NCI-H2196 (cell line): ENCODE measurements around the gene CTBP1.
A peak's percentile ranks its signal among the peaks of the same experiment; 100 is the strongest.

Experiments used
- DNase-seq: peaks from one replicate; lab custom pipeline; 2025; ENCODE audit not compliant: unreplicated experiment; lab: John Stamatoyannopoulos, UW

The CTBP1 gene

GRCh38 chr4:1199556-1200331 is 49.2 kb downstream of the CTBP1 start:
- no peak for DNase-seq

- no peak for DNase-seq
Observed at GRCh38 chr4:1198098-1198844, 50.7 kb downstream of the CTBP1 start.

DNA sequence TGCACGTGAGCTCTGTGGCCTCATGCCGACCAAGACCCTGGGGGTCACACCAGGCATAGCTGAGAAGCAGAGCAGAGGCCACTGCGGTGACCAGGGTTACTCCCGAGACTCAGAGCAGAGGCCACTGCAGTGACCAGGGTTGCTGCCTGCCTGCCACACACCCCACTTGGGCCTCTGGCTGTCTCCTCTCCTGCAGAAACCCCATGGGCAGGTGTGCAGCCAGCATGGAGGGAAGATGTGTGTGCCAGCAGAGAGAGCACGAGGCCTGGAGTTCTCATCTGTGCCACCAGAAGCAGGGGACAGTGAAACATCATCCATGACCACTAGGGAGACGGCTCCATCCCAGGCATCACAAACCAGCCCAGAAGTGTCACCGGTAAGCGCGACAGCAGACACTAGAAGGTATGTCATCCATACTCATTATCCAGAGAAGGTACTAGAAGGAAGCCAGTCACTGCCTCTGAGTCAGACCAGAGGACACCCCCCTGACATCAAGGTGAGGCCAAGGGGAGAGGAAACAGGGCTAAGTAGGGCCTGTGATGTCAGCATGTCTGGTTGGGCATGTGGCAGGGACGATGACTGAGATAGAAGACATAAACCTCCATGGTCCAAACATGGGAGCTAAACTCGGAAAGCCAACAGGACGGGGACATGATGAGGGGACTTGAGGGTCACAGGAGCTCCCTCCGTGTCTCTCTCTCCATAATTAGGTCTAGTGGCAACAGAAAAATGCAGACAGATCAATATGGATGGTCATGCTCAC is 52.3 kb downstream of the CTBP1 start:
- no peak for DNase-seq

- no peak for DNase-seq
Observed at GRCh38 chr4:1195891-1196401, 53.0 kb downstream of the CTBP1 start.

GRCh38 chr4:1195109-1195671 is 53.7 kb downstream of the CTBP1 start:
- no peak for DNase-seq

- no peak for DNase-seq
Observed at GRCh38 chr4:1194010-1194900, 54.7 kb downstream of the CTBP1 start.

- no peak for DNase-seq
Observed at GRCh38 chr4:1193206-1194009, 55.5 kb downstream of the CTBP1 start.

DNA sequence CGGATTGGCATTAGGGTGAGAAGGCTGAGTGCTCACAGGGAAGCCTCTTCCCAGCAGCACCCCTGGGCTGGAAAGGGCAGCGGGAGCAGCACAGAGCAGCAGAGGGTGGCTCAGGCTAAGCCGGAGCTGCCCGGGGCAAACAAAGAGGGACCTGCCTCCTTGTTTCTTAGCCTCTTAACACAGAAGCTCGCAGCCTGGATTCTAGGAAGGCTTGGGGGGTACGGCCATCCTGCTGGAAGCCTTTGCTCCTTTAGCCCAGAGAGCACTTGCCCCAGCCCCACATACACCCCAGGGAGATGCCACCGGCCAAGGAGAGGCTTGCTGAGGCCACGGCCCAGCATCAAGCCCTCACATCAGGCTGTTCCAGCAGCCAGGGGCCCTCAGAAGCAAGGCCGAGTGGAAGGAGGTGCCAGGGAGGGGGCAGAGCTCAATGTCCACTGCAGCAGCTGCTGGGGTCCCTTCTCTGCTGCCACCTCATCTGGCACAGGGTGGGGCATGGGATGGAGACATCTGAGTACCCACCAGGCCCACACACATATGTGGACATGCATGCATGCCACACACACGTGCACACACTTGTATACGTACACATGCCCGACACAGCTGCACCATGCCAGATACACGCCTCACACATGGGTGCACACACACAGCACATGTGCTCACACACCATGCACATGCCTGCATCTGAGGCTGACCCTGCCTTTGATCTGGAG is 56.3 kb downstream of the CTBP1 start:
- DNase-seq, result no peak

DNA sequence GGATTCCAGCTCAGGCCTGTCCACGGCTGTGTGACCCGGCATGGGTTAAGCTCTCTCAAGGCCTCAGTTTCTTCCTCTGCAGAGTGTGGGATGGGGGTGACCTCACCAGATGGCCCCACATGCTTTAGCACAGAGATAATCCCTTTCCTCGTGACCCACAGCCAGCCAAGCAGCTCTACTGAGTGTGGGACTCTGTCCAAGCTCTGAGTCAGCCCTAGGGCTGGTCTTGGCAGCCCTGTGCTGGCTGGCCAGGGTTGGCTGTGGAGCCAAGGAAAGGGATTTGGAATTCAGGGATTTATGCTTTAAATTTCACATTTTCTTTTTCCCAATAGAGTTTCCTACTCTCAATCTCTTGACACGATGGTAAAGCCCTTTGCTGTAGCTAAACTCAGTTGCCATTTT is 56.8 kb downstream of the CTBP1 start:
- peak; percentile 71 for DNase-seq

- no peak for DNase-seq
Observed at GRCh38 chr4:1191621-1192020, 57.3 kb downstream of the CTBP1 start.

- no peak for DNase-seq
Observed at GRCh38 chr4:1187182-1187581, 61.7 kb downstream of the CTBP1 start.

DNA sequence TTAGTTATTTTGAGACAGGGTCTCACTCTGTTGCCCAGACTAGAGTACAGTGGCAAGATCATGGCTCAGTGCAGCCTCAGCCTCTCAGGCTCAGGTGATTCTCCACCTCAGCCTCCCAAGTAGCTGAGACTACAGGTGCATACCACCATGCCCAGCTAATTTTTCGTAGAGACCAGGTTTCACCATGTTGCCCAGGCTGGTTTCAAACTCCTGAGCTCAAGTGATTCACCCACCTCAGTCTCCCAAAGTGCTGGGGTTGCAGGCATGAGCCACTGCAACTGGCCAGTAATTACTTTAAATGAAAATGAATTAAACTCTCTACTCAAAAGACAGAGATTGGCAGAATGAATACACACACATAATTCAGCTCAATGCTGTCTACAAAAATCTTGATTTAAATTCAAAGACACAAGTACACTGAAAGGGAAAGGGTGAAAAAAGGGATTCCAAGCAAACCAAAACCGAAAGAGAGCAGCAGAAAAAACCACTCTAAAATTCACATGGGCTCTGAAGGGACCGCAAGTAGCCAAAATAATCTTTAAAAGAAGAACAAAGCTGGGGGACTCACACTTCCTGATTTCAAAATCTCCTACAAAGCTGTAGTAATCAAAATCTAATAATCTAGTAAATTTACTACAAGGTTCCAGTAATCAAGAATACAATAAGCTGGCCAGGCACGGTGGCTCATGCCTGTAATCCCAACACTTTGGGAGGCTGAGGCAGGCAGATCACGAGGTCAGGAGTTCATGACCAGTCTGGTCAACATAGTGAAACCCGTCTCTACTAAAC is 64.8 kb downstream of the CTBP1 start:
- DNase-seq, result no peak

DNA sequence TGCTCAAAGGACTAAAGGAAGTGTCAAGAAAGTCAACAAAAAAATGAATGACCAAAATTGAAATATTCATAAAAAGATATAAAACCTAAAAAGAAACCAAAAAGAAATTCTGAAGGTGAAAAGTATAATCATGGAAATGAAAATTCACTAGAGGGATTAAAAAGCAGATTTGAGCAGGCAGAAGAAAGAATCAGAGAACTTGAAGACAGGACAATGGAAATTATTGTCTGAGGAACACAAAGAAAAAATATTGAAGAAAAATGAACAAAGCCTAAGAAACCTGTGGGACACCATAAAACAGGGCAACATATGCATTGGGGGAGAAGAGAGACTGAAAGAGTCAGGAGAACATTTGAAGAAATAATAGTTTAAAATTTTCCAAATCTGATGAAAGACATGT is 66.6 kb downstream of the CTBP1 start:
- no peak for DNase-seq

- DNase-seq, result no peak
Observed at GRCh38 chr4:1180663-1181062, 68.3 kb downstream of the CTBP1 start.

DNA sequence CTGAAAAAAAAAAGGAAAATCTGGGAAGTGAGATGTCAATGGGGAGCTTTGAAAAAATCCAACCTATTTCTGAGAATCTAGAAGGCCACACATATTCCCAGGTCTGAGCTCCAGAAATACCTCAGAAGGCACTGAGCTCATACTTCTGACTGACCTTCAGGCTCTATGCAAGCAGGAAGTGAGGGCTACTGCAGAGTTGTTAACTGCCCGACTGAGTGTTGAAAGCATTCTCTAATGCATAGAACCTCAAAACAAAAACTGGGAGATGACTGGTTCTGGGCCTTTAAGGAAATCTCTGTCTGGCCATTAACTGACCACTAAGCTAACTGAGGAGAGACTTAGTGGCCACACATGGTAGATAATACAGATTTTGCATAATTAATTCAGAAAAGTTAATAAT is 69.0 kb downstream of the CTBP1 start:
- no peak for DNase-seq

DNA sequence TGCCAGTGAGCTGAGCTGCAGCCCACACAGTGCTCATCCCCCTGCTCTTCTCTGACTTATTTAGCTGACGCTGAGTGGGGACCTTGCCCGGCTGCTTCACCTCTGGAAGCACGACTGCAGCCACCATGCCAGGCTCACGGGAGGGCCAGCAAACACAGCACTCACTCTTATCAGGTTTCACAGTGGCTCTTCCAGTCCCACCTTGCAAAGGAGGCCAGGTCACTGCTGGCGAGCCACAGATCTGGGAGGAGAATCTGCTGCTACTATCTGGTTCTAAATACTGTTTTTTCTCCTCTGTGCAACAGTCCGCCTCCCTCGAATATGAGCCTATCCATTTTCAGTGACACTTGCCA is 69.9 kb downstream of the CTBP1 start:
- DNase-seq, result no peak

GRCh38 chr4:1178300-1179088 is 70.4 kb downstream of the CTBP1 start:
- DNase-seq, result no peak
